ENCODE results near the gene ZMYND11. TPM values are rescaled to one million over a fixed set of nuclear protein-coding genes. Genes with fewer than 3 reads are reported as not detected.
A peak's percentile ranks its signal among the peaks of the same experiment; 100 is the strongest.

The ZMYND11 gene
- total RNA-seq, 1 donor from 2014 or later = 49.2 TPM

DNA sequence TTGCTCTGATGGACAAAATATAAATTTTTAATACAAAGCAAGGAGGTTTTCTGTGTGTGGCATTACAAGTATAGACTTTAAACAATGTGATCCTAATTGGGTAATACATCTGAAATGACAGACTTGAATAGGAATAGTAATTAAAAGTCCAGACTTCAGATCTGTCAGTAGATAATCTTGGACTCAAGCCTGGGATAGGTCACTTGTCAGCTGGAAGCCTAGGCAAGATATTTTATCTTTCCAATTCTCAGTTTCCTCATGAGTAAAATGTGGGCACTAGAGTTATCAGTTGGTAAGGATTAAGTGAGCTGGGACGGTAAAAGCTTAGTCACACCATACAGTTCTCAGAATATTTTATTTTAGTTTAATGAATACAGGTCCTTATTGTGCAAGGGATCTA lies 10.4 kb upstream of the ZMYND11 start:
- FAIRE-seq (no peak), DNase-seq (ENCODE audit: low read depth) (no peak)
- Histone ChIP-seq H3K27me3 (ENCODE audit: control insufficient read depth, insufficient read depth, low read length) (no peaks in the 10 kb centered on the region), H3K4me3 (ENCODE audit: low read depth, low read length) (no peak overlapping the region), H3K36me3 (ENCODE audit: control insufficient read depth, insufficient read depth, low read length) (no peaks in the 10 kb centered on the region)
- TF ChIP-seq, protein P1, sequence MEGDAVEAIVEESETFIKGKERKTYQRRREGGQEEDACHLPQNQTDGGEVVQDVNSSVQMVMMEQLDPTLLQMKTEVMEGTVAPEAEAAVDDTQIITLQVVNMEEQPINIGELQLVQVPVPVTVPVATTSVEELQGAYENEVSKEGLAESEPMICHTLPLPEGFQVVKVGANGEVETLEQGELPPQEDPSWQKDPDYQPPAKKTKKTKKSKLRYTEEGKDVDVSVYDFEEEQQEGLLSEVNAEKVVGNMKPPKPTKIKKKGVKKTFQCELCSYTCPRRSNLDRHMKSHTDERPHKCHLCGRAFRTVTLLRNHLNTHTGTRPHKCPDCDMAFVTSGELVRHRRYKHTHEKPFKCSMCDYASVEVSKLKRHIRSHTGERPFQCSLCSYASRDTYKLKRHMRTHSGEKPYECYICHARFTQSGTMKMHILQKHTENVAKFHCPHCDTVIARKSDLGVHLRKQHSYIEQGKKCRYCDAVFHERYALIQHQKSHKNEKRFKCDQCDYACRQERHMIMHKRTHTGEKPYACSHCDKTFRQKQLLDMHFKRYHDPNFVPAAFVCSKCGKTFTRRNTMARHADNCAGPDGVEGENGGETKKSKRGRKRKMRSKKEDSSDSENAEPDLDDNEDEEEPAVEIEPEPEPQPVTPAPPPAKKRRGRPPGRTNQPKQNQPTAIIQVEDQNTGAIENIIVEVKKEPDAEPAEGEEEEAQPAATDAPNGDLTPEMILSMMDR (IDR thresholded peaks at IDR 0.05; ENCODE audit: insufficient read depth, low read length, severe bottlenecking) = no peak

DNA sequence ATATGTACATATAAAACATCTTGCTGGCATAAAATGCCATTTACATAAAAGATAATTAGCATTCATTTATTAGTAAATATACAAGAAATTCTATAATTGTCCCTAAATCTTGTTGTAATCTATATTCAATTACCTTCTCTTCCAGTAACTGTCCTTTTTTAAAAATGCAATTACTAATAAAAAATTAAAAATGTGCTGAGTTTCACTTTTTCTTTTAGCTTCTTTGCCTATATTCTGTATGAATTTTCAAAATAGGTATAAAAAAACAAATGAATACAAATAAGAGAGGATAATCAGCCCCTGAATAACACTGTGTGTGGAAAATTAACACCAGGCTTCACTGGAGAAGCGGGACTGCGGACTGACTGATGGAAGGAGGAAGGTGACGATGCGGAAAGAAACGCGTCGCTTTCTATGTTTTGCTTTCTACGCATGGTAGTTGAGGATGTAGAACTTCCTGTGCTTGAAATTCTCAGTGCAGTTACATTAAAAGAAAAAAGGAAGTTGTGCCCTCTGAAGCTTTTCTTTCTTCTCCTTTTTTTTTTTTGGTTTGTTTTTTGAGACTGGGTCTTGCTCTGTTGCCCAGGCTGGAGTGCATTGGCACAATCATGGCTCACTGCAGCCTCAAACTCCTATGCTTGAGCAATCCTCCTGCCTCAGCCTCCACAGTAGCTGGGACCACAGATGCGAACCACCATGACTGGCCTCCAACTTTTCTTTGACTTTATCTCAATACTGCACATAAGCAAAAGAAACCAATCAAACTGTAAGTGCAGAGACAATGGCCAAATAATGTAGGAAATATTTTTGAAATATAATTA lies 7.4 kb upstream of the ZMYND11 start:
- DNase-seq (ENCODE audit: low read depth) (no peak), FAIRE-seq (no peak)
- Histone ChIP-seq H3K36me3 (ENCODE audit: control insufficient read depth, insufficient read depth, low read length) (no peaks in the 10 kb centered on the region), H3K27me3 (ENCODE audit: control insufficient read depth, insufficient read depth, low read length) (no peaks in the 10 kb centered on the region), H3K4me3 (ENCODE audit: low read depth, low read length) (no peak overlapping the region)
- TF ChIP-seq, protein P1 (IDR thresholded peaks at IDR 0.05; ENCODE audit: insufficient read depth, low read length, severe bottlenecking) = no peak

DNA sequence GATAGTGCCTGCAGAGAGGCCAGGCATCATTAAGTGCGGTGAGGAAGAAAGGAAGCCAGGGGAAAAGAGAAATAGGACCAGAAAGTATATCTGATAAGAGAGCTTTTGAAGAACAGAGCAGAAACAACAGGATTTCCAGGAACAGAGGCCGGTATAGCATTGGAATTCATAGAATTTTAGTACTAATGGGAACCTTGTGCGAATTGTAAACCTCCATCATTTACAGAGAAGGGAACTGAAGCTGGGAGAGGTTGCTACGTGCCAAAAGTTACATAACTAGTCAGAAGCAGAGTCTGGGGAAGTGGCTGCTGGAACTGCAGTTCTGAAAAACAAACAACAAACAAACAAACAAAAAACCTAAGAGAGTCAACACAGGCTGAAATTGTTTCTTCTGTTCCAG lies 5.4 kb upstream of the ZMYND11 start:
- FAIRE-seq = no peak
- H3K36me3 ChIP-seq (ENCODE audit: control insufficient read depth, insufficient read depth, low read length) = no peaks in the 10 kb centered on the region
- DNase-seq (ENCODE audit: low read depth) = no peak
- TF ChIP-seq, protein P1 (IDR thresholded peaks at IDR 0.05; ENCODE audit: insufficient read depth, low read length, severe bottlenecking) = no peak
- no peak overlapping the region for H3K4me3 ChIP-seq (ENCODE audit: low read depth, low read length)
- H3K27me3 ChIP-seq (ENCODE audit: control insufficient read depth, insufficient read depth, low read length) = no peaks in the 10 kb centered on the region

DNA sequence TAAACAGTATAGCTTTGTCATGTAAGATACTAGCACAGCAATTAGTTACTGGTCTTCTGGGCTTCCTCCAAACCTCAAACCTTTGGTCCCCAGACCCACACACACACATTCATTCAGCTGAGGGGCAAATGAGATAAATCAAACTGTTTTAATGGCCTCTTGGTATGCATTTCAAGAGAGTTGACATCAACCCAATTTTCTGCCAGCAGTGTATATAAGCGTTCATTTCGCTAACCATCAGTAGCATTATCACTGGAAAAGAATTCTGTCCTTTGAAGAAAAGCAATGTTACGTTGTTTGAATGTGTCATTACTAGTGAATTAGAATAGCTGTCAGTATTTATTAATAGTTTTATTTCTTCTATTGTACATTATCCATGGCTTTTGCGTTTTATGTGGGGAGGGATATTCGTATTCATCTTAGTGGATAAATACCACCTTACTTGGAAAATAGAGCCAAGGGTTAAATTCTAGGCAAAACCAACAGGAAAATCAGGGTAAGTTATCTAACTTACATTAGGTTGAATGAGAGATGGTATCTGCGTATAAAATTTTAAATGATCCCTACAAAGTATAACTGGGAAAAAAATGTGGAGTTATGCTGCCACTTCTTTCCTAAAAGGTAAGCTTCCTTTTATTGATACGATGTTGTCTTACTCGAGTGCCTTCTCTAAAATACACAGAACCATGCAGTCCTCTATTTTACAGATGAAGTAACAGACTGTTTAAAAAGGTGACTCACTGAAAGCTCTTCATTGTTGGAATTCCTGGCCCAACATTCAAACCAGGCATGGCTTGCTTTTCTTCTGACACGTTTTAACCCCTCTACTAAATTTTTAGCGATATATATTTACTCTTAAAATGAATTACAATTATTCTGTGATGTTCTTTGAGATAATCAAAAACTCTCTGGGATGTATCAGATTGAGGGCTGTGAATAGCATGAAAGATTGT lies 2.0 kb upstream of the ZMYND11 start:
- Histone ChIP-seq H3K27me3 (ENCODE audit: control insufficient read depth, insufficient read depth, low read length) (no peaks in the 10 kb centered on the region), H3K4me3 (ENCODE audit: low read depth, low read length) (no peak overlapping the region), H3K36me3 (ENCODE audit: control insufficient read depth, insufficient read depth, low read length) (no peaks in the 10 kb centered on the region)
- FAIRE-seq = no peak
- DNase-seq (ENCODE audit: low read depth) = peak; percentile 71
- TF ChIP-seq, protein P1 (IDR thresholded peaks at IDR 0.05; ENCODE audit: insufficient read depth, low read length, severe bottlenecking) = no peak

DNA sequence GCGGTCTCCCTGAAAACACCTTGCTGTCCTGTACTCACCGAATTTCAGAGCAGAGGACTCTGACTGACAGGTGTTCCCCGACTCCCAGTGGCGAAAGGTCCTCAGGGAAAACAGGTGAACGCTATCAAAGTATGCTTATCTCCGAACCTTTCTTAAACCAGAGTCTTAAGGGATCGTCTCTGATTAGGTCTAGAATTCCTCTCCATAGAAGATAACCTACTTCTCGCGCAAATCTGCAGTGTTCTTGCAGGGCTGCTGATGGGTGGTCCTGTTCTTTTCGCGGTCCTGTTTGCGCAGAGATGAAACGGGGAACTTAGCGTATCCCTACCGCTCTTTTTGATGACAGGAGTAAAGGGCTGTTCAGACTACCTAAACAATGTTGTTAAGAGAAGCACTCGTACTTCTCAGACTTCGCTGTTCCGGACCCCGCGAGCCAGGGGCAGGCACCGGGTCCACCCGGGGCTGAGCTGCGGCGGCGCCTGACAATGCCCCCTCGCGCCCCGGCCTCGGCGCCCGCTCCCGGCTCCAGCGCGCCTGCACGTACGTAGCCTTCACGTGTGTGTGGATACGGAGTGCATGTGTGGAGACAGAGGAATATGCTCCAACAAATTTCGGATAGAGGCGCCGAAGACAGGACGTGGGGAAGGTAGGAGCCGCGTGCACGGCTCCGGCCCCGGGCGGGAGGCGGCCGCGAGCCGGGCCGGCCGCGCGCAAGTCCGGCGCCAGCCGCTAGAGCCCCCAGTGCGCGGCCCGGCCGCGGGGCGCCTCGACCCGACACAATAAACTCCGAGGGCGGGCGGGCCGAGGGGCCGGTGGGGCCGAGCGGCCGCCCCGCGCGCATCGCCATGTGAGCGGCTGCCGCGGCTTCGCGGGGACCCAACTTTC lies 766 bp upstream of the ZMYND11 start:
- H3K4me3 ChIP-seq (ENCODE audit: low read depth, low read length) = peak overlapping the region; percentile 67
- TF ChIP-seq, protein P1 (IDR thresholded peaks at IDR 0.05; ENCODE audit: insufficient read depth, low read length, severe bottlenecking) = no peak
- H3K27me3 ChIP-seq (ENCODE audit: control insufficient read depth, insufficient read depth, low read length) = no peaks in the 10 kb centered on the region
- FAIRE-seq (no peak), DNase-seq (ENCODE audit: low read depth) (peak; percentile 17)
- H3K36me3 ChIP-seq (ENCODE audit: control insufficient read depth, insufficient read depth, low read length) = no peaks in the 10 kb centered on the region
